Stomach (tissue), 9 donors: ENCODE measurements around the gene TESK2. TPM values are rescaled to one million over a fixed set of nuclear protein-coding genes. Genes with fewer than 3 reads are reported as not detected.
"Not testable (repeated sequence)": the region's sequence is repeated elsewhere in the genome, so short reads cannot be mapped to it uniquely, and the experiment has no call there.

Experiments used
- DNase-seq, 2 donors: peaks; one replicate each; pipeline versions ENCODE4 v3.0.0 to v3.0.0-alpha.2; 2013 to 2019
- H3K27ac ChIP-seq, 5 donors: fragments of 200-600 bp in 4 of 5; sonication (generic) in 4 of 5; one replicate each; pipeline ENCODE4 v1.5.1; 2013 to 2019; ENCODE audit warnings: mild to moderate bottlenecking in 1 of 5, moderate library complexity in 1 of 5
- H3K27me3 ChIP-seq, 3 donors: fragments of 200-600 bp; sonication (generic); one replicate each; pipeline ENCODE4 v1.5.1; 2017 to 2019; ENCODE audit warnings: mixed run types in 1 of 3
- H3K36me3 ChIP-seq, 4 donors: fragments of 200-600 bp; sonication (generic); 1 replicate in 3 of 4; 2 replicates in 1 of 4; pipeline ENCODE4 v1.5.1; 2016 to 2019
- H3K4me1 ChIP-seq, 4 donors: fragments of 200-600 bp; sonication (generic); one replicate each; pipeline ENCODE4 v1.5.1; 2016 to 2019
- H3K4me3 ChIP-seq, 4 donors: fragments of 200-600 bp; sonication (generic) in 3 of 4; one replicate each; pipeline ENCODE4 v1.5.1; 2016 to 2019; ENCODE audit warnings: mild to moderate bottlenecking in 1 of 4
- H3K9me3 ChIP-seq, 4 donors: fragments of 200-600 bp; sonication (generic); one replicate each; pipeline ENCODE4 v1.5.1; 2016 to 2019
- CTCF ChIP-seq, 7 experiments: fragments of 450-650 bp in 4 of 7; fragments of 200-600 bp in 3 of 7; sonication (generic) in 3 of 7; IDR thresholded peaks; one replicate each; pipeline ENCODE4 v1.5.1; 2016 to 2019; ENCODE audit warnings: antibody characterized with exemption in 7 of 7, control low read depth in 2 of 7, mild to moderate bottlenecking in 1 of 7
- EP300 ChIP-seq: sonication (generic); formaldehyde crosslinking; IDR thresholded peaks from one replicate; pipeline ENCODE4 v1.6.1; 2017; ENCODE audit warnings: antibody characterized with exemption
- POLR2A ChIP-seq, 4 donors: fragments of 450-650 bp; IDR thresholded peaks; one replicate each; pipeline ENCODE4 v1.6.1; 2016; ENCODE audit warnings: antibody characterized with exemption in 4 of 4, control low read depth in 2 of 4, mild to moderate bottlenecking in 1 of 4, moderate library complexity in 1 of 4
- POLR2AphosphoS5 ChIP-seq, 3 donors: sonication (generic); formaldehyde crosslinking; IDR thresholded peaks; one replicate each; pipeline ENCODE4 v1.6.1; 2016; ENCODE audit warnings: antibody characterized with exemption in 3 of 3
- WGBS, 5 donors: extraction: QIAGEN DNeasy Blood & Tissue Kit in 3 of 5; methylation state at CpG; one replicate each; pipeline versions ENCODE4 v1.1.5 to v1.1.7; 2013 to 2018; 5-methylcytosine and 5-hydroxymethylcytosine counted together
- intact Hi-C: fragments of 100-400 bp; cut with DNase I; formaldehyde crosslinking; loops from one replicate; pipeline ENCODE4 v1.15.1; 2023; ENCODE audit warnings: low total_unique reads
- polyA plus RNA-seq, 3 donors: library from polyadenylated mRNA; stranded (reverse); fragments of 200-250 nt; gene quantifications; one replicate each; pipeline ENCODE4 v1.2.3, GENCODE V29; 2013
- total RNA-seq, 5 donors: library from RNA; depleted of rRNA; stranded (reverse); fragments of >200 nt; gene quantifications; one replicate each; pipeline versions ENCODE4 v1.1.0 to v1.2.3, GENCODE V29; 2014 to 2016
- donor health status: healthy with polysubstance abuse.
- donor health status: Bipolar disorder and iron deficiency.
- donor health status: healthy.

TESK2 gene
- total and polyA plus RNA-seq, 8 donors = 2.8 to 11.2 (median 4.0) TPM; not detected in 1

GRCh38 chr1:45360981-45361380 is 130.0 kb downstream of the TESK2 start:
- intact Hi-C loops = loop anchor here (5.0 kb wide), 1 partner anchor 206 kb away; no protein-coding TSS in a partner anchor

GRCh38 chr1:45359882-45360513 is 131.0 kb downstream of the TESK2 start:
- H3K27ac ChIP-seq = peak overlapping the region; percentile 42 to 73 (median 70)
- 18 to 30% (median 28%) methylated on average over 7 of the region's 7 CpGs for WGBS, 5 donors
- H3K4me3 ChIP-seq = no peak overlapping the region

More at GRCh38 chr1:45360981-45361380, 130.0 kb downstream of the TESK2 start:
- H3K36me3 ChIP-seq, H3K27me3 ChIP-seq, H3K4me3 ChIP-seq, H3K9me3 ChIP-seq: not testable (repeated sequence)
- TF ChIP-seq POLR2AphosphoS5 (IDR thresholded peaks at IDR 0.05) = peak in 2 of 3 donors; percentile 28 to 57
- 47 to 63% (median 60%) methylated on average over 7 of the region's 7 CpGs for WGBS, 5 donors
- peak in 1 of 2 donors; percentile 78 for DNase-seq
- peak overlapping the region in 4 of 5 donors; percentile 48 to 73 (median 72) for H3K27ac ChIP-seq
- peaks cover 10 to 27% (median 16%) of the 10 kb centered on the region in 4 donors for H3K4me1 ChIP-seq

GRCh38 chr1:45356186-45356585 is 134.8 kb downstream of the TESK2 start:
- Histone ChIP-seq H3K4me1 (peaks cover 10 to 19% (median 13%) of the 10 kb centered on the region in 4 donors), H3K27me3 (no peaks in the 10 kb centered on the region), H3K36me3 (peaks cover 0 to 11% (median 3%) of the 10 kb centered on the region in 4 donors), H3K9me3 (no peaks in the 10 kb centered on the region), H3K27ac (no peak overlapping the region), H3K4me3 (no peak overlapping the region)
- 61 to 77% (median 70%) methylated on average over 4 of the region's 4 CpGs for WGBS, 5 donors
- intact Hi-C loops = loop anchor here (5.0 kb wide), 1 partner anchor 136 kb away; the partner anchor contains the start of gene TESK2
- TF ChIP-seq EP300 (no peak), POLR2A (IDR thresholded peaks at IDR 0.05) (no peak), POLR2AphosphoS5 (IDR thresholded peaks at IDR 0.05) (no peak), CTCF (IDR thresholded peaks at IDR 0.05) (no peak)
- DNase-seq = no peak

More at GRCh38 chr1:45359882-45360513, 131.0 kb downstream of the TESK2 start:
- Histone ChIP-seq H3K4me1 (peaks cover 10 to 27% (median 16%) of the 10 kb centered on the region in 4 donors), H3K27me3 (no peaks in the 10 kb centered on the region), H3K36me3 (peaks cover 0 to 3% (median 0%) of the 10 kb centered on the region in 4 donors), H3K9me3 (no peaks in the 10 kb centered on the region)
- TF ChIP-seq CTCF (IDR thresholded peaks at IDR 0.05) (peak in 5 of 7 experiments; percentile 19 to 73 (median 60)), POLR2AphosphoS5 (IDR thresholded peaks at IDR 0.05) (peak in 1 of 3 donors; percentile 30), EP300 (no peak), POLR2A (IDR thresholded peaks at IDR 0.05) (no peak)
- intact Hi-C loops = loop anchor here (5.0 kb wide), 2 partner anchors 132 to 207 kb away; partner anchors contain the start of gene TESK2
- DNase-seq = peak; percentile 69 to 89

- intact Hi-C loops = loop anchor here (5.0 kb wide), 1 partner anchor 137 kb away; the partner anchor contains the start of gene TESK2
- DNase-seq = no peak
- Histone ChIP-seq H3K4me1 (peaks cover 7 to 14% (median 8%) of the 10 kb centered on the region in 4 donors), H3K27ac (no peak overlapping the region), H3K27me3 (no peaks in the 10 kb centered on the region), H3K4me3 (no peak overlapping the region), H3K9me3 (no peaks in the 10 kb centered on the region), H3K36me3 (peaks cover 0 to 11% (median 3%) of the 10 kb centered on the region in 4 donors)
- TF ChIP-seq EP300 (no peak), POLR2A (IDR thresholded peaks at IDR 0.05) (no peak), CTCF (IDR thresholded peaks at IDR 0.05) (no peak), POLR2AphosphoS5 (IDR thresholded peaks at IDR 0.05) (no peak)
- 36 to 55% (median 53%) methylated on average over 2 of the region's 2 CpGs for WGBS, 5 donors
Observed at GRCh38 chr1:45355683-45356082, 135.3 kb downstream of the TESK2 start.
